ENCODE measurements around the gene MARK3.

MARK3 gene

GRCh38 chr14:103528587-103529382, 143.6 kb downstream of the MARK3 start, which contains the start of gene TRMT61A:
TRMT61A (plus strand) TSS chr14:103529196; CDS start chr14:103529979, 783 bp downstream.
- DNase-seq, result peak; percentile 53

GRCh38 chr14:103529383-103530365, 144.5 kb downstream of the MARK3 start:
- no peak for DNase-seq

- DNase-seq, result no peak
Observed at GRCh38 chr14:103530390-103530789, 145.2 kb downstream of the MARK3 start.

- no peak for DNase-seq
Observed at GRCh38 chr14:103530831-103531230, 145.6 kb downstream of the MARK3 start.

GRCh38 chr14:103531421-103532215, 146.4 kb downstream of the MARK3 start:
- no peak for DNase-seq

- DNase-seq, result no peak
Observed at GRCh38 chr14:103532216-103533136, 147.3 kb downstream of the MARK3 start.

- DNase-seq, result no peak
Observed at GRCh38 chr14:103533137-103533998, 148.2 kb downstream of the MARK3 start.

- DNase-seq, result no peak
Observed at GRCh38 chr14:103533999-103534575, 148.9 kb downstream of the MARK3 start.

GRCh38 chr14:103534576-103535061, 149.4 kb downstream of the MARK3 start:
- DNase-seq, result no peak

GRCh38 chr14:103535081-103535890, 150.1 kb downstream of the MARK3 start:
- DNase-seq, result no peak

- no peak for DNase-seq
Observed at GRCh38 chr14:103535891-103536565, 150.8 kb downstream of the MARK3 start.

- DNase-seq, result no peak
Observed at GRCh38 chr14:103536693-103537092, 151.5 kb downstream of the MARK3 start.

GRCh38 chr14:103537175-103537990, 152.2 kb downstream of the MARK3 start:
- DNase-seq, result no peak

- no peak for DNase-seq
Observed at GRCh38 chr14:103538291-103539055, 153.3 kb downstream of the MARK3 start.

GRCh38 chr14:103539056-103539825, 154.0 kb downstream of the MARK3 start:
- no peak for DNase-seq
